Loucy (cell line): Measurements from ENCODE around the gene CACNA2D3.

Source experiments
- CTCF ChIP-seq: fragments of 200-600 bp; sonication (generic); conservative IDR thresholded peaks from 2 replicates; pipeline ENCODE4 v1.5.1; 2014; ENCODE audit warnings: mild to moderate bottlenecking, antibody characterized with exemption, low read length
- EZH2phosphoT487 ChIP-seq: fragments of 200-600 bp; IDR thresholded peaks from 2 replicates; pipeline ENCODE4 v1.6.1; 2018; ENCODE audit warnings: antibody characterized with exemption, mild to moderate bottlenecking, moderate library complexity, borderline replicate concordance

- TF ChIP-seq CTCF, result no peak
- no peak for TF ChIP-seq EZH2phosphoT487
Observed at GRCh38 chr3:54632326-54632665, 509.9 kb downstream of the CACNA2D3 start.
